ENCODE measurements around the gene HPCAL1. TPM values are rescaled to one million over a fixed set of nuclear protein-coding genes. Genes with fewer than 3 reads are reported as not detected.

Gene HPCAL1
- polyA plus RNA-seq, 1 donor from 2014 or later: 63.4 TPM

- Histone ChIP-seq H3K79me2 (replicated peaks; ENCODE audit: insufficient read depth, low read length) (no peaks in the 10 kb centered on the region), H3K27ac (ENCODE audit: low read length) (no peak overlapping the region), H3K9ac (ENCODE audit: low read length) (no peak overlapping the region), H2AFZ (ENCODE audit: low read depth, low read length) (no peak overlapping the region), H3K4me3 (ENCODE audit: low read length) (no peak overlapping the region), H3K9me3 (ENCODE audit: low read length) (no peaks in the 10 kb centered on the region), H3K27me3 (ENCODE audit: insufficient read depth, low read depth, low read length) (no peaks in the 10 kb centered on the region), H4K20me1 (ENCODE audit: insufficient read depth) (no peaks in the 10 kb centered on the region), H3K36me3 (ENCODE audit: insufficient read depth, low read length) (no peaks in the 10 kb centered on the region), H3K4me2 (ENCODE audit: low read length) (no peak overlapping the region), H3K9me2 (ENCODE audit: insufficient read depth, low read length) (no peaks in the 10 kb centered on the region), H3F3A (ENCODE audit: insufficient read depth, low read length, poor library complexity, severe bottlenecking) (no peaks in the 10 kb centered on the region)
- TF ChIP-seq EP300 (conservative IDR thresholded peaks at IDR 0.05; ENCODE audit: poor library complexity, severe bottlenecking) (no peak), EZH2 (IDR thresholded peaks at IDR 0.05; ENCODE audit: borderline replicate concordance, insufficient read depth, low read length, poor library complexity, severe bottlenecking) (no peak), TAF1 (IDR thresholded peaks at IDR 0.05; ENCODE audit: low read depth) (no peak)
Observed at GRCh38 chr2:10276481-10277292, 26.0 kb upstream of the HPCAL1 start.

DNA sequence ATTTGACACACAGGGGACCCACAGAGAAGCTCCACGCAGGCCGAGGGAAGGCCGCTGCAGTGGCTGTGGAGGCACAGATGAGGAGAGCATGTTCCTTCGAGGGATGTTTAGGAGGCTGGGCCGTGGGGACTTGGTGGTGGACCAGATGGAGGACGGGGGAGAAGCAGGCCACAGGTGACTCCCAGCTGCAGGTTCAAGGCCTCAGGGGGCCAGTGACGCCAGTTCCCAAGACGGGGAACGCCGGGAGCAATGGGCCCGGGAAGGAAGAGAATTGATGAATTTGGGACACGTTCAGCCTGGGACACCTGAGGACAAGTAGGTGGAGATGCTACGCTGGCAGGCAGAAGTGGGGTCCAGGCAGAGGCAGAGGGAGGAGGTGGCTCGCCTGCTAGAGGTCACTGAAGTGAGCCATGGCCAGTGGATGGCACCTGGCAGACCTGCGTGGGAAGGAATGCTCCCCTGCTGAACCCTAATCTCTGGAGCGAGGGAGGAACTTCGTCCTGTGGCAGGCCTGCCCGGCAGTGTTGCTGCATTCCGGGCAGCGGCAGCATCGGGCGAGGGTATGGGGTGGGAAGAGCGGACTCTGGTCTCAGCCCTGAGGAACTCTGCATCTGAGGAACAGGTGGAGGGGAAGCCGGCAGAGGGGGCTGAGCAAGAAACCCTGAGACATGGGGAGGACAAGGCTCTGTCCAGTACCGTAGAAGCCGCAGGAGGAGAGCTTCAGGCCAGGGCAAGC, 25.2 kb upstream of the HPCAL1 start:
- H3K4me2 ChIP-seq (ENCODE audit: low read length): no peak overlapping the region
- no peak overlapping the region for H3K9ac ChIP-seq (ENCODE audit: low read length)
- H3K27me3 ChIP-seq (ENCODE audit: insufficient read depth, low read depth, low read length): no peaks in the 10 kb centered on the region
- H3K36me3 ChIP-seq (ENCODE audit: insufficient read depth, low read length): no peaks in the 10 kb centered on the region
- H3K9me3 ChIP-seq (ENCODE audit: low read length): no peaks in the 10 kb centered on the region
- H2AFZ ChIP-seq (ENCODE audit: low read depth, low read length): no peak overlapping the region
- H3K9me2 ChIP-seq (ENCODE audit: insufficient read depth, low read length): no peaks in the 10 kb centered on the region
- H3F3A ChIP-seq (ENCODE audit: insufficient read depth, low read length, poor library complexity, severe bottlenecking): no peaks in the 10 kb centered on the region
- H3K27ac ChIP-seq (ENCODE audit: low read length): no peak overlapping the region
- TF ChIP-seq SMC3 (conservative IDR thresholded peaks at IDR 0.05; ENCODE audit: poor library complexity): no peak
- TF ChIP-seq, protein P1, sequence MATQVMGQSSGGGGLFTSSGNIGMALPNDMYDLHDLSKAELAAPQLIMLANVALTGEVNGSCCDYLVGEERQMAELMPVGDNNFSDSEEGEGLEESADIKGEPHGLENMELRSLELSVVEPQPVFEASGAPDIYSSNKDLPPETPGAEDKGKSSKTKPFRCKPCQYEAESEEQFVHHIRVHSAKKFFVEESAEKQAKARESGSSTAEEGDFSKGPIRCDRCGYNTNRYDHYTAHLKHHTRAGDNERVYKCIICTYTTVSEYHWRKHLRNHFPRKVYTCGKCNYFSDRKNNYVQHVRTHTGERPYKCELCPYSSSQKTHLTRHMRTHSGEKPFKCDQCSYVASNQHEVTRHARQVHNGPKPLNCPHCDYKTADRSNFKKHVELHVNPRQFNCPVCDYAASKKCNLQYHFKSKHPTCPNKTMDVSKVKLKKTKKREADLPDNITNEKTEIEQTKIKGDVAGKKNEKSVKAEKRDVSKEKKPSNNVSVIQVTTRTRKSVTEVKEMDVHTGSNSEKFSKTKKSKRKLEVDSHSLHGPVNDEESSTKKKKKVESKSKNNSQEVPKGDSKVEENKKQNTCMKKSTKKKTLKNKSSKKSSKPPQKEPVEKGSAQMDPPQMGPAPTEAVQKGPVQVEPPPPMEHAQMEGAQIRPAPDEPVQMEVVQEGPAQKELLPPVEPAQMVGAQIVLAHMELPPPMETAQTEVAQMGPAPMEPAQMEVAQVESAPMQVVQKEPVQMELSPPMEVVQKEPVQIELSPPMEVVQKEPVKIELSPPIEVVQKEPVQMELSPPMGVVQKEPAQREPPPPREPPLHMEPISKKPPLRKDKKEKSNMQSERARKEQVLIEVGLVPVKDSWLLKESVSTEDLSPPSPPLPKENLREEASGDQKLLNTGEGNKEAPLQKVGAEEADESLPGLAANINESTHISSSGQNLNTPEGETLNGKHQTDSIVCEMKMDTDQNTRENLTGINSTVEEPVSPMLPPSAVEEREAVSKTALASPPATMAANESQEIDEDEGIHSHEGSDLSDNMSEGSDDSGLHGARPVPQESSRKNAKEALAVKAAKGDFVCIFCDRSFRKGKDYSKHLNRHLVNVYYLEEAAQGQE (IDR thresholded peaks at IDR 0.05; ENCODE audit: borderline replicate concordance): no peak
- TF ChIP-seq EP300 (conservative IDR thresholded peaks at IDR 0.05; ENCODE audit: poor library complexity, severe bottlenecking): no peak
- TF ChIP-seq TAF1 (IDR thresholded peaks at IDR 0.05; ENCODE audit: low read depth): no peak
- TF ChIP-seq RAD21 (conservative IDR thresholded peaks at IDR 0.05): no peak
- no peak for TF ChIP-seq POLR2AphosphoS5 (IDR thresholded peaks at IDR 0.05)
- no peak for TF ChIP-seq EZH2 (IDR thresholded peaks at IDR 0.05; ENCODE audit: borderline replicate concordance, insufficient read depth, low read length, poor library complexity, severe bottlenecking)
- TF ChIP-seq CTCF (IDR thresholded peaks at IDR 0.05; ENCODE audit: poor library complexity, severe bottlenecking): no peak
- TF ChIP-seq MXI1 (conservative IDR thresholded peaks at IDR 0.05; ENCODE audit: poor library complexity, severe bottlenecking): no peak
- no peaks in the 10 kb centered on the region for H4K20me1 ChIP-seq (ENCODE audit: insufficient read depth)
- H3K4me3 ChIP-seq (ENCODE audit: low read length): no peak overlapping the region
- H3K79me2 ChIP-seq (replicated peaks; ENCODE audit: insufficient read depth, low read length): no peaks in the 10 kb centered on the region
